CD4-positive, alpha-beta T cell (primary cell): ENCODE data around the gene NYAP2. TPM values are rescaled to one million over a fixed set of nuclear protein-coding genes. Genes with fewer than 3 reads are reported as not detected.

Experiments used
- ATAC-seq: fragments of 200-7000 bp; cut with Tn5 transposase; one replicate; pipeline ENCODE4 v1.10.0; 2022; ENCODE audit warnings: mild to moderate bottlenecking; ENCODE audit not compliant: poor library complexity
- CTCF ChIA-PET: fragments of 350-600 bp; sonication (Branson Sonifier 250); formaldehyde crosslinking; loops from one replicate; lab custom pipeline; 2021; ENCODE audit warnings: antibody characterized with exemption, inconsistent platforms; lab: Charles Lee
- POLR2A ChIA-PET: fragments of 350-600 bp; sonication (Branson Sonifier 250); formaldehyde crosslinking; loops from one replicate; lab custom pipeline; 2021; ENCODE audit warnings: antibody characterized with exemption, inconsistent platforms; lab: Charles Lee
- DNase-seq, 14 experiments: peaks; one replicate each; pipeline ENCODE4 v3.0.0-alpha.2; 2013 to 2020; ENCODE audit warnings: mixed read lengths in 2 of 14
- H3K27ac ChIP-seq, 2 donors: one replicate each; pipeline versions ENCODE4 v1.5.1 to v1.7.0; 2013; ENCODE audit warnings: low read length in 2 of 2, low read depth in 1 of 2, mild to moderate bottlenecking in 1 of 2
- H3K27me3 ChIP-seq, 2 experiments: 1 replicate in 1 of 2; 2 replicates in 1 of 2; pipeline versions ENCODE4 v1.6.1 to v1.7.0; 2013; ENCODE audit warnings: low read length in 2 of 2, control low read depth in 1 of 2, mild to moderate bottlenecking in 1 of 2, moderate library complexity in 1 of 2; ENCODE audit not compliant: insufficient read depth in 2 of 2, control insufficient read depth in 1 of 2
- H3K36me3 ChIP-seq: one replicate; pipeline ENCODE4 v1.6.1; 2013; ENCODE audit warnings: low read length, control low read depth; ENCODE audit not compliant: insufficient read depth
- H3K4me1 ChIP-seq: one replicate; pipeline ENCODE4 v1.6.1; 2013; ENCODE audit warnings: low read length, control low read depth; ENCODE audit not compliant: insufficient read depth
- H3K4me3 ChIP-seq: one replicate; pipeline ENCODE4 v1.5.1; 2013; ENCODE audit warnings: mild to moderate bottlenecking, low read length, moderate library complexity
- H3K9me3 ChIP-seq, 2 experiments: 1 replicate in 1 of 2; 2 replicates in 1 of 2; pipeline versions ENCODE4 v1.6.1 to v1.7.0; 2013; ENCODE audit warnings: low read length in 2 of 2, mild to moderate bottlenecking in 2 of 2, control low read depth in 1 of 2, moderate library complexity in 1 of 2; ENCODE audit not compliant: control insufficient read depth in 1 of 2, insufficient read depth in 1 of 2
- H3K27ac Mint-ChIP-seq: one replicate; pipeline ENCODE4 v1.8.0; 2020; ENCODE audit warnings: mixed read lengths
- H3K27me3 Mint-ChIP-seq: one replicate; pipeline ENCODE4 v1.8.0; 2021; ENCODE audit warnings: mixed read lengths
- H3K36me3 Mint-ChIP-seq: one replicate; pipeline ENCODE4 v1.8.0; 2021; ENCODE audit warnings: low read depth, mixed read lengths
- H3K4me1 Mint-ChIP-seq: one replicate; pipeline ENCODE4 v1.8.0; 2021; ENCODE audit warnings: low read depth, mixed read lengths
- H3K4me3 Mint-ChIP-seq: one replicate; pipeline ENCODE4 v1.8.0; 2020; ENCODE audit warnings: mild to moderate bottlenecking, mixed read lengths
- H3K9me3 Mint-ChIP-seq: one replicate; pipeline ENCODE4 v1.8.0; 2020; ENCODE audit warnings: mixed read lengths
- CTCF ChIP-seq: fragments of 200-600 bp; IDR thresholded peaks from one replicate; pipeline ENCODE4 v1.8.0; 2022; ENCODE audit warnings: antibody characterized with exemption, mild to moderate bottlenecking
- intact Hi-C, 2 experiments: fragments of 100-400 bp; cut with DNase I in 1 of 2; cut with micrococcal nuclease in 1 of 2; formaldehyde crosslinking; loops; one replicate each; pipeline versions ENCODE4 v1.15.1 to v1.9.0; 2023 to 2025; cut with DNase I, micrococcal nuclease
- total RNA-seq, 174 experiments: library from RNA in 2 of 174; stranded (reverse) in 2 of 174; gene quantifications; one replicate each; pipeline ENCODE4 v1.2.3 and lab custom pipeline; 2021 to 2026

The NYAP2 gene
- total RNA-seq, 2 experiments from 2014 or later, result not detected

- POLR2A ChIA-PET, result no interaction called here
- TF ChIP-seq CTCF, result no peak
- CTCF ChIA-PET, result no interaction called here
- H3K9me3 ChIP-seq, result no peaks in the 10 kb centered on the region
- Mint-ChIP-seq H3K27ac (no peak overlapping the region), H3K4me3 (no peak overlapping the region), H3K9me3 (no peaks in the 10 kb centered on the region), H3K4me1 (no peaks in the 10 kb centered on the region), H3K27me3 (peaks cover 28% of the 10 kb centered on the region), H3K36me3 (no peaks in the 10 kb centered on the region)
- H3K36me3 ChIP-seq, result no peaks in the 10 kb centered on the region
- H3K27me3 ChIP-seq, result peaks cover 0 to 3% of the 10 kb centered on the region in 2 experiments
- intact Hi-C loops, result no loop called here
- DNase-seq (no peak), ATAC-seq (no peak)
- no peak overlapping the region for H3K4me3 ChIP-seq
- no peak overlapping the region for H3K27ac ChIP-seq
- no peaks in the 10 kb centered on the region for H3K4me1 ChIP-seq
Observed at GRCh38 chr2:225355788-225356187, 43.7 kb upstream of the NYAP2 start.

GRCh38 chr2:225366731-225367130 lies 32.8 kb upstream of the NYAP2 start:
- no peak for DNase-seq
- H3K27ac Mint-ChIP-seq, result no peak overlapping the region
- ChIA-PET CTCF (no interaction called here), POLR2A (no interaction called here)
- intact Hi-C loops, result no loop called here
- no peaks in the 10 kb centered on the region for H3K36me3 Mint-ChIP-seq
- TF ChIP-seq CTCF, result no peak
- ATAC-seq, result no peak
- Histone ChIP-seq H3K4me1 (no peaks in the 10 kb centered on the region), H3K9me3 (no peaks in the 10 kb centered on the region), H3K27me3 (no peaks in the 10 kb centered on the region), H3K27ac (no peak overlapping the region), H3K36me3 (no peaks in the 10 kb centered on the region), H3K4me3 (no peak overlapping the region)
- H3K9me3 Mint-ChIP-seq, result no peaks in the 10 kb centered on the region
- peaks cover 41% of the 10 kb centered on the region for H3K27me3 Mint-ChIP-seq
- H3K4me1 Mint-ChIP-seq, result no peaks in the 10 kb centered on the region
- no peak overlapping the region for H3K4me3 Mint-ChIP-seq

GRCh38 chr2:225367482-225367881 lies 32.0 kb upstream of the NYAP2 start:
- Histone ChIP-seq H3K27ac (no peak overlapping the region), H3K36me3 (no peaks in the 10 kb centered on the region), H3K4me1 (no peaks in the 10 kb centered on the region), H3K9me3 (no peaks in the 10 kb centered on the region), H3K4me3 (no peak overlapping the region), H3K27me3 (no peaks in the 10 kb centered on the region)
- Mint-ChIP-seq H3K9me3 (no peaks in the 10 kb centered on the region), H3K36me3 (no peaks in the 10 kb centered on the region), H3K27ac (no peak overlapping the region), H3K4me1 (no peaks in the 10 kb centered on the region), H3K4me3 (no peak overlapping the region), H3K27me3 (peaks cover 41% of the 10 kb centered on the region)
- DNase-seq (no peak), ATAC-seq (no peak)
- TF ChIP-seq CTCF, result no peak
- intact Hi-C loops, result no loop called here
- ChIA-PET CTCF (no interaction called here), POLR2A (no interaction called here)
